Thymus (tissue), 11 donors: ENCODE measurements around the gene OTOGL. TPM values are rescaled to one million over a fixed set of nuclear protein-coding genes. Genes with fewer than 3 reads are reported as not detected.
"Not testable (repeated sequence)": the region's sequence is repeated elsewhere in the genome, so short reads cannot be mapped to it uniquely, and the experiment has no call there.

Experiments used
- DNase-seq, 9 donors: peaks; one replicate each; pipeline ENCODE4 v3.0.0-alpha.2; 2013; ENCODE audit warnings: low spot score in 9 of 9, low read depth in 6 of 9, missing footprints in 1 of 9
- H3K27ac ChIP-seq, 2 donors: one replicate each; pipeline ENCODE4 v1.5.1; 2013; ENCODE audit warnings: control low read depth in 1 of 2, low read depth in 1 of 2, low read length in 1 of 2, mild to moderate bottlenecking in 1 of 2, moderate library complexity in 1 of 2
- H3K27me3 ChIP-seq, 2 donors: one replicate each; pipeline ENCODE4 v1.5.1; 2013; ENCODE audit warnings: low read length in 1 of 2; ENCODE audit not compliant: control insufficient read depth in 2 of 2, insufficient read depth in 1 of 2
- H3K36me3 ChIP-seq, 2 donors: one replicate each; pipeline ENCODE4 v1.5.1; 2013; ENCODE audit warnings: low read length in 1 of 2, mild to moderate bottlenecking in 1 of 2, moderate library complexity in 1 of 2; ENCODE audit not compliant: control insufficient read depth in 2 of 2, insufficient read depth in 2 of 2
- H3K4me1 ChIP-seq, 2 donors: one replicate each; pipeline ENCODE4 v1.5.1; 2013; ENCODE audit warnings: low read length in 2 of 2; ENCODE audit not compliant: control insufficient read depth in 2 of 2, insufficient read depth in 2 of 2
- H3K4me3 ChIP-seq, 2 donors: one replicate each; pipeline ENCODE4 v1.5.1; 2013; ENCODE audit warnings: low read length in 2 of 2, control low read depth in 1 of 2, mild to moderate bottlenecking in 1 of 2
- H3K9me3 ChIP-seq, 2 donors: one replicate each; pipeline ENCODE4 v1.5.1; 2013; ENCODE audit warnings: low read length in 1 of 2, mild to moderate bottlenecking in 1 of 2; ENCODE audit not compliant: control insufficient read depth in 2 of 2, insufficient read depth in 1 of 2
- WGBS: extraction: QIAGEN DNeasy Blood & Tissue Kit; methylation state at CpG from one replicate; pipeline ENCODE4 v1.1.7; 2013; 5-methylcytosine and 5-hydroxymethylcytosine counted together
- polyA plus RNA-seq: library from polyadenylated mRNA; stranded (reverse); fragments of 200-250 nt; gene quantifications from one replicate; pipeline ENCODE4 v1.2.3, GENCODE V29; 2013
- total RNA-seq: library from RNA; stranded (reverse); fragments of 120-200 nt; gene quantifications from one replicate; pipeline ENCODE4 v1.2.4, GENCODE V29; 2013
- donor health status: healthy.

OTOGL gene
- total and polyA plus RNA-seq, 2 donors: 0.42 to 0.73 TPM

DNA sequence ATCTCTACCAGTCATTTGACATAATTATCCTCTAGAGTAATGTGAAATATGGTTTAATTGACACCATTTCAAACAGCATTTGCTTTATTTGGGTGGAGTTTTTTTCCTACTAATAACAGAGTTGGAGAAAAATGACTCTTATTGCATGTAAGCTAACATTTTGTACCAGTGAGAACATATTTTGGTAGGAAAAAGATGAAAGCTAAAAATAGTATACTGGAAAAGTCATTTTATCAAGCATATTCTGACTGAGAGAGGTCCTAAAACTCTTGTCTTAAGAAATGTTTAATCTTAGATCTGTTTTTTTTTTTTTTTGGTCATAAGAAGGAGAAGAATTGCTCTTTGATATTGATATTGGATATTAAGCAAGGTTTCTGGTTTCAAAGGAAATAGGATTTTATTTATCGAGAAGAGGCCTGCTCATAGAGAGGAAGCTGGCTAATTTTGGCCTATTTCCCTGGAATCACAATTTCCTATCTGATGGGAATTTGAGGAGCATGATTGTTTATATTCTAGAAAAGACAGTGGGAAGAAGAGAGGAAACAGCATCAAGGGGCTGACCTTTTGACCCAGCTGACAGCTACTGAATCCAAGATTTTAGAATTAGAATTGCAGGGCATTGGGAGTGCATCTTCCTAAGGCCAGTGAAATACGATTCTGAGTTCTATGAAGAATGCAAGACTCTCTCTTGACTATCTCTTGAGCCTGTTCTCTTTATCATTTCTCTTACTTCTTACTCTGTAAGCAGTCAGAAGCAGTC lies 19.4 kb downstream of the OTOGL start:
- no peak for DNase-seq
- H3K36me3 ChIP-seq: no peaks in the 10 kb centered on the region
- H3K27ac ChIP-seq: no peak overlapping the region
- 81% methylated on average over 2 of the region's 2 CpGs for WGBS
- H3K4me3 ChIP-seq: no peak overlapping the region
- no peaks in the 10 kb centered on the region for H3K4me1 ChIP-seq
- no peaks in the 10 kb centered on the region for H3K27me3 ChIP-seq
- no peaks in the 10 kb centered on the region for H3K9me3 ChIP-seq

DNA sequence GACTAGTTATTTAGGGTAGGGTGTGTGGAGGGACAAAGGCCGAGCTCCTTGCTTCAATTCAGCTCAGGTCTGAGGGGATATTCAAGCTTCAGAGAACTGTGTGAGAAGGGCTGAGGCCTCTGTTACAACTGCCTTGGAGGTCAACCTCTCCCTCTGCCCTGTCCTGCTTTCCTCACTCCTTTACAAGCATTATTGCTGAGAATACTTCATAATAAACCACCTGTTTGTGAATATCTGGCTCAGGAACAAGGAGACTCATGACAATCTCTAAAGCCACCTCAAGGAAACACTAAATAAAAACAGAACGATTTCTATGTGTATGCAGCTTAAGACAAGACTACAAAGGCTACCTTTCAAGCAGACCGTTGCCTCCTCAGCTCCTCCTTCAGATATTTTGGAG lies 21.7 kb downstream of the OTOGL start:
- whole genome bisulfite sequencing: 86% methylated on average over 3 of the region's 3 CpGs

DNA sequence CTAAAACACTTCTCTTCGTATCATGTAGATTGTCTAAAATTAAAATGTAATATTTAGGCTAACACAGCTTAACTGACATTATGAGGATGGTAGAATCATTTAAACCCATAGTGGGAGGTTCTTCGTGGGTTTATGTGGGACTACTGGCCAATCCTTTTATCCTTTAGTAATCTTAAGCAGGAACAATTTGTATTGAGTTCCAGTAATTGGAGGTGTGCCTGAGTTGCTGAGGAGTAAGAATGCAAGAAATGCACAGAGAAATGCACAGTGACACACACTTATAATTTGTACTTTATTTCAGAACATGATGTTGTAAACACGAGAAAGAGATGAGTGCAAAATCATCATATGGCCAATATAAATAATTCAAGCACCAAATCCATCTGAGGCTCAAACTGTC lies 22.3 kb downstream of the OTOGL start:
- Histone ChIP-seq H3K9me3 (no peaks in the 10 kb centered on the region), H3K36me3 (no peaks in the 10 kb centered on the region), H3K4me1 (no peaks in the 10 kb centered on the region), H3K27ac (no peak overlapping the region), H3K27me3 (no peaks in the 10 kb centered on the region), H3K4me3 (no peak overlapping the region)
- WGBS: 87% methylated on average over 3 of the region's 3 CpGs
- no peak for DNase-seq

More for the DNA sequence above, 21.7 kb downstream of the OTOGL start:
- no peaks in the 10 kb centered on the region for H3K36me3 ChIP-seq
- no peak overlapping the region for H3K27ac ChIP-seq
- no peak overlapping the region for H3K4me3 ChIP-seq
- DNase-seq: no peak
- no peaks in the 10 kb centered on the region for H3K4me1 ChIP-seq
- H3K9me3 ChIP-seq: no peaks in the 10 kb centered on the region
- no peaks in the 10 kb centered on the region for H3K27me3 ChIP-seq

DNA sequence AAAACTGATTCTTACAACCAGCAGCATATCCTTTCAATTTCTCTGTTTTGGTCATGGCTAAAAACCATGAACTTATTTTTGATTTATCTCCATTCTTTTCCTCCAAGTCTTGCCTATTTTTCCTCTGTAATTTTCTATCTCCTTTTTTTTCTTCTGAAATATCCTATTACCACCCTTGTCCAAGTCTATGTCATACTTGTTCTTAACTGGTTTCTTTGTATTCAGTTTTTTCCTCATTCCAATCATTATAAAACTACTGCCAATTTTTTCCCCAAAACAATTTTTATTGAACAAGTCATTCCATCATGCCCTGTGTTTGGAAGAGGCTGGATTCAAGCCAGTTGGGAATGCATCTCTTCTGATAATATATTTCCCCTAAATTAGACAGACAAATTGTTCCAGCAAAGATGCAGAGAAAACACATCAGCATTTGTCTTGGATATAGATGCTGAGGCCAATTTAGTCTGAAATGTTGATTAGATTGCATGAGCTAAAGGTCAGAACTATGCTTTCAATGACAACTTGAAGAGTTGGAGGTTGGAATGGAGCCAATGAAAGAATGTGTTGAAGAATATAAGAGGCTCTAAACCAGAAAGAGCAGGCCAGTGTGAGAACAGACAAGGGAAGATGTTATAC lies 30.7 kb downstream of the OTOGL start:
- H3K27ac ChIP-seq: no peak overlapping the region
- H3K4me1 ChIP-seq: no peaks in the 10 kb centered on the region
- DNase-seq: no peak
- no peaks in the 10 kb centered on the region for H3K9me3 ChIP-seq
- H3K27me3 ChIP-seq: no peaks in the 10 kb centered on the region
- H3K36me3 ChIP-seq: no peaks in the 10 kb centered on the region
- H3K4me3 ChIP-seq: no peak overlapping the region

DNA sequence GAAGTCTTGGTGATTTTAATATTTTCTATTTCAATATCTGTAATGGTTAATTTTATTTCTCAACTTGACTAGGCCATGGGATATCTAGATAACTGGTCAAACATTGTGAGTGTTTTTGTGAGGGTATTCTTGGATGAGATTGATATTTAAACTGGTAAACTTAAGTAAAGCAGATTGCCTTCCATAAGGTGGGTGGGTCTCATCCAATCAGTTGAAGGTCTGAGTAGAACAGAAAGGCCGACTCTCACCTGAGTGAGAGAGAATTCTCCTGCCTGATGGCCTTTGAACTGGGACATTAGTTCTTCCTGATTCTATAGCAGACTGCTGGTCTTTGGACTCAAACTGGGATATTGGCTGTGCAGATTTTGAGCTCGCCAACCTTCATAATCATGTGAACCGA lies 36.3 kb downstream of the OTOGL start:
- H3K4me1 ChIP-seq: no peaks in the 10 kb centered on the region
- H3K36me3 ChIP-seq: no peaks in the 10 kb centered on the region
- H3K27ac ChIP-seq: no peak overlapping the region
- no peaks in the 10 kb centered on the region for H3K9me3 ChIP-seq
- no peak for DNase-seq
- H3K4me3 ChIP-seq: no peak overlapping the region
- WGBS: 96% methylated on average over 3 of the region's 3 CpGs
- H3K27me3 ChIP-seq: no peaks in the 10 kb centered on the region

DNA sequence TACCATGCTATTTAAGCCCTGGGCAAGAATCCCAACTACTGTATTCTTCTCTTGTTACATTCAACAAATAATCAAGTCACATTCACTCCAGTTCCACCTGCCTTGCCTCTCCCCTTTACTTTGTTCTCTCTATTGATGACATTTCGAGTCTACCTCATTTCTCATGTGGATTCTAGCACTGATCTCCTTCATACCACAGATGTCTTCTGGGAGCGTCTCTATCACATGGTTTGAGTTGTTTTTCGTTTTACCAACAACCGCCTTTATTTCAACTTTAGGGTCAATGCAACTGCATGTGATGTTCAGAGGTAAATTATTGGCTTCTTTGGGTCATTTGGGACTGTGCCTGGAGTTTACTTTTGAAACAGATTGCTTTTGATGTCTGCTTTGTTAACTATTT lies 40.7 kb downstream of the OTOGL start:
- H3K9me3 ChIP-seq: no peaks in the 10 kb centered on the region
- no peaks in the 10 kb centered on the region for H3K36me3 ChIP-seq
- H3K4me3 ChIP-seq: no peak overlapping the region
- 79% methylated on average over 4 of the region's 4 CpGs for WGBS
- no peaks in the 10 kb centered on the region for H3K4me1 ChIP-seq
- no peak for DNase-seq
- H3K27ac ChIP-seq: no peak overlapping the region
- H3K27me3 ChIP-seq: no peaks in the 10 kb centered on the region

DNA sequence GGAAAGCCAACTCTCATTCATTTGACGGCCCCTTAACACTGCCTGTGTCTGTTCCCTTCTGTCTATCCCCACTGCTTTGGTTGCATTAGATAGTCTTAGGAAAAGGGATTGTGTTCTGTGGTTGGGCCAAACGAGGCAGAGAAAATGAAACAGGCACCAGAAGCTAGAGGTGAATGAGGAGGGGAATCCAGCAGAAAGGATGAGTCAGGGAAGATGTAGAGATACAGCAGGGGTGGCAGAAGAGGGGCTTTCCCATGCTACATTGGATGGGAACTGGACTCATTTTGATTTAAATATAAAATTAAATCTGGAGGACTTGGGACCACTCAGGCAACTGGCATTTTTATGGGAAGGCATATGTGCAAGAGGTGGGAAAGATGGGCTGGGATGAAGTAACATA lies 43.3 kb downstream of the OTOGL start:
- 70% methylated on average over 2 of the region's 2 CpGs for WGBS
- no peaks in the 10 kb centered on the region for H3K9me3 ChIP-seq
- DNase-seq: no peak
- H3K36me3 ChIP-seq: no peaks in the 10 kb centered on the region
- no peaks in the 10 kb centered on the region for H3K27me3 ChIP-seq
- H3K4me1 ChIP-seq: no peaks in the 10 kb centered on the region
- H3K27ac ChIP-seq: no peak overlapping the region
- H3K4me3 ChIP-seq: no peak overlapping the region

DNA sequence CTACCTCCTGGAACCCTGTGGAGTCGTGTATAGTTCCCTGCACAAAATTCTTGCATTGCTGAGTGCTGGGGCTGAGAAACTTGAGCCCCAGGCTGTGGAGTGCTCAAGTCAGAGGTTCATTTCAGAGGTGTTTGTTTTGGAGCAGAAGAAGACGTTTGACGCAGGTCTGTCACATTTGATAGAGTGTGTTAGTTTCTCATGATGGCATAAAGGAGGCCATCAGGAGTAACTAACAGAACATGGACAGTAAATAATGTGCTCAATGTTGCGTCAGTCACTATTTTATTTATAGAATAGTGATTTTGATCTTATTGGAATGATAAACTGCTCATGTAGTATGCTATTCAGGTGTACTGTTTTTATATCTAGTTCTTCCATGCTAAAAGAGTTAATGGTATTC lies 44.2 kb downstream of the OTOGL start:
- no peaks in the 10 kb centered on the region for H3K36me3 ChIP-seq
- H3K4me3 ChIP-seq: no peak overlapping the region
- H3K27ac ChIP-seq: no peak overlapping the region
- no peak for DNase-seq
- WGBS: 88% methylated on average over 4 of the region's 4 CpGs
- no peaks in the 10 kb centered on the region for H3K4me1 ChIP-seq
- H3K9me3 ChIP-seq: no peaks in the 10 kb centered on the region
- no peaks in the 10 kb centered on the region for H3K27me3 ChIP-seq

DNA sequence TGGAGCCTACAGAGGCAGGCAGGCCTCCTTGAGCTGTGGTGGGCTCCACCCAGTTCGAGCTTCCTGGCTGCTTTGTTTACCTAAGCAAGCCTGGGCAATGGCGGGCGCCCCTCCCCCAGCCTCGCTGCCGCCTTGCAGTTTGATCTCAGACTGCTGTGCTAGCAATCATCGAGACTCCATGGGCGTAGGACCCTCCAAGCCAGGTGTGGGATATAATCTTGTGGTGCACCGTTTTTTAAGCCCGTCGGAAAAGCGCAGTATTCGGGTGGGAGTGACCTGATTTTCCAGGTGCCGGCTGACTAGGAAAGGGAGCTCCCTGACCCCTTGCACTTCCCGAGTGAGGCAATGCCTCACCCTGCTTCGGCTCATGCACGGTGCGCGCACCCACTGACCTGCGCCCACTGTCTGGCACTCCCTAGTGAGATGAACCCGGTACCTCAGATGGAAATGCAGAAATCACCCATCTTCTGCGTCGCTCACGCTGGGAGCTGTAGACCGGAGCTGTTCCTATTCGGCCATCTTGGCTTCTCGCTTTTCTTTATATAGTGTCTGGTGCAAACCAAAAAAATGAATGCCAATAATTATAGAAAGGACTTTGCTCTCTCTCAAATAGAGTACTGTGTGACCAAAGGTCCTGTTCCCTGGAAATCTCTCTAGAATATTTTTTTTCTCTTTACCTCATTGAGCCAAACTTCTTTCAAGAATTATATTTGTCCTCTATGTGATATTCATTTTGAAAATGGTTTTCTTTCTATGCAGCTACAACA lies 50.4 kb downstream of the OTOGL start:
- 98% methylated on average over 17 of the region's 26 CpGs for WGBS
- H3K9me3 ChIP-seq, H3K4me1 ChIP-seq, H3K27ac ChIP-seq, H3K27me3 ChIP-seq, H3K4me3 ChIP-seq, H3K36me3 ChIP-seq, DNase-seq: not testable (repeated sequence)
